COLO668 (cell line): Measurements from ENCODE around the gene TMEM51.
A peak's percentile ranks its signal among the peaks of the same experiment; 100 is the strongest.
"Not testable (repeated sequence)": the region's sequence is repeated elsewhere in the genome, so short reads cannot be mapped to it uniquely, and the experiment has no call there.

Experiments used
- DNase-seq: peaks from one replicate; lab custom pipeline; 2025; ENCODE audit not compliant: unreplicated experiment; lab: John Stamatoyannopoulos, UW

Gene TMEM51

DNA sequence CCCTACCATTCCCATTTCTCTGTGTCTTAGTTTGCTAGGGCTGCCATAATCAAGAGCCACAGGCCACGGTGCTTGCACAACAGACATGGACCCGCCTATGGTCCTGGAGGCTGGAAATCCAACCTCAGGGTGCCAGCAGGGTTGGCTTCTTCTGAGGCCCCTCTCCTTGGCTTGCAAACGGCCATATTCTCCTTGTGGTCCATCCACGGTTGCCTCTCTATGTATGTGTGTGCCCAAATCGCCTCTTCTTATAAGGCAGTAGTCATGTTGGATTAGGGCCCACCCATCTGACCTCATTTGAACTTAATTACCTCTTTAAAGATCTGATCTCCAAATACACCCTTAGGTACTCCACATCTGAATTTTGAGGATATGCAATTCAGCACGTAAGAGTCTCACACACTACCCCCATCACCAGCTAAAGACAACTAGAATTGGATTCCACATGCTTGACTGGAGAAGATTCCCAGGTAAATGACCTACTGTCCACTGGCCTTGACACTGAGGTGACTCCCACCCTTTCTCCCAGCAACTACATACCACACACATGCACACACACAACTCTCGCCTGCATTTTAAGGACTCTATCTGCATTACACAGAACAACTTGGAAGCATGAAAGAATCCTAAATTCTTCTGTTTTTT is 28.3 kb upstream of the TMEM51 start:
- DNase-seq: no peak

DNA sequence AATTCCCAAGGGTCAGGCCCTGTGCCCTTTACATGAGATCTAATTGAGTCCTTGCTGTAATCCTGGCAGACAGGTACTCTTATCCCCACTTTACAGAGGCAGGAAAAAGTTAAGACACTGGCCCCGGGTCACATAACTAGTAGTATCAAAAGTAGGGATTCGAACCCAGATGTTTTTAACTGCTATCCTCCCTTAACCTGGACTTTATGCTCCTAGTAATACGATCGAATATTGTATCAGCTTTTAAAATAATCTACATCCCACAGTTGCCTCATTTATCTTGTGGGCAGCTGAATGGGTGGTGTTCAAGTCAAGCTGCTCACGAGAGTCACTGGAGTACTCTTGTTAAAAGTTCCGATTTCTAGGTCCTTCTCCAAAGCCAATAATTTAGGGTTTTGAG is 25.5 kb upstream of the TMEM51 start:
- DNase-seq: no peak

DNA sequence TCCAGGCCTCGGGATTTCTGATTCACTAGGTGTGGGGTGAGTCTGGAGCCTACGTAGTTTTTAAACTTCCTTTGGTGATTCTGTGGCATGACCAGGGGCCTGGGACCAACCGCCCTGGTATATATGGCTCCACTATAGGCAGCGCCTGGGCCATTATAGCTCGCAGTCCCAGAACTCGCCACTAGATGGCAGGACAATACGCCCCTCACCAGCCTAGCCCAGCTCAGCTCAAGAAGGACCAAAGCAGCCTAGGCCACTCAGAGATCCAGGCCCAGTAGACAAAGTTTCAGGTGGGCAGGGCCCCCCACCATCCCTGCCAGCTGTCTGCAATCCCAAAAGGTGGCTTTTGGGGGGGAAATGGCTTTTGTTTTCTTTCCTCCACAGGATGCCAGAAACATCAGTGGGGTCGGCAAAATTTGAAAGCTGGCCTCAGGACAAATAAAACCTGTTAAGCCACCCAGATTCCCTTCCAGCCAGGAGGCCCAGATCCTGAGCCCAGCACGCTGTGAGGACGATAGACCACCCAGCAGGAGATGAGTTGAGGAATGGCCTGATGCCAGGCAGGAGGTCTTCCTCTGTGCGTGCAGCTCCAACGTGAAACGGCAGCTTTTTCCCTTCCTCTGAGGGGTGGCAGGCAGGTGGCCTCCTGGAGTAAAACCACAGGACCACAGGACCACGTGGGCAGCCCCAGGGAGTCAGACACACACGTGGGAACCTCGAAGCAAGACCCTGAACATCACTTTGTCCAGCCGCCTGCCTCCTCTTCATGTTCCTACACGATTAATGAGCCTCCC is 24.8 kb upstream of the TMEM51 start:
- peak; percentile 86 for DNase-seq

DNA sequence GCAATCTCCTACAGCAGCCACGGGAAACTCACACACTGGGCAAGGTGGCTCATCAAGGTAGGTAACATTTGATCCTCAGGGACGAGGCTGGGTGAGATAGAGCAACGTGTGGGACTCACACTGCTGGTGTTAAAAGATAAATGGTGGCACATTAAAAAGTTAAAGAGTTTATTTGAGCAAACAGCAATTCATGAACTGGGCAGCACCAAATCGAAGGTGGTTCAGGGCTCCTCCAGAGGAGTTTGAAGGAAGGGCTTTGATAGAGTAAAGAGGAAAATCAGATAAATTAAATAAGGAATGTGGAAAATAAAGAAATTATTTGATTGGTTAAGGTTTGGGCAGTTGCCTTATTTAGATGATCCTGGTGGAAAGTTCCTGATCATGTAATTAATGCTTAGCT is 23.6 kb upstream of the TMEM51 start:
- no peak for DNase-seq

DNA sequence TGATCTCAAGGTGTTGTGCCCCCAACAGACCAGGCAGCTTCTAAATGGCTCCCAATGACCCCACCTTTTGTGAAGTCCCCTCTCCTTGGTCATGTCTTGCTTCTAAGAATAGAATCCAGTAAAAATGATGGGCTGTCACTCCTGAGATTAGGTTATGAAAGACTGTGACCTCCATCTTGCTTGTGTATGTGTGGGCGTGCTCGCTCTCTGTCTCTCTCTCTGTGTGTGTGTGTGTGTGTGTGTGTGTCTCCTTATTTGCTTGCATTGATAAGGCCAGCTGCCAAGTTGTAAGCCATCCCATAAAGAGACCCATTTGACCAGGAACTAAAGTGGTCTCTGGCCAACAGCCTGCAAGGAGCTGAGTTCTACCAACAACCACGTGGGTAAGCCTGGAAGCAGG is 22.9 kb upstream of the TMEM51 start:
- DNase-seq: no peak

DNA sequence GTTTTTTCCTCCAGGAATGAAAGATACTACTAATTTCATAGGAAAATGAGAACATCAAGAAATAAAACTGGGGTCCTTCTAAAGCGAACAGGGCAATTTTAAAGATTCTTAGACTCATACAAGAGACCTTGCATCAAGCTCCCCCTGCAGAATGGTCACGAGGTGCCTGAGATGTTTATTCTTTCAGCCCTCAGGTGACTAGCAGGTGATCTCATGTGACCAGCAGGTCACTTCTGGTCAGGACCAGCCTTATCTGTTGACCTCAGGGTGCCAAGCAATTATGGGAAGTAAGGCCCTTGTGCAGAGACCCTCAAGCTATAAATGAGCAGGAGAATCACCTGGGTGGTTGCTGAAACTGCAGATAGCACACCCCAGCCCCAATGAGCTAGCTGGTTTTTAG is 20.6 kb upstream of the TMEM51 start:
- no peak for DNase-seq

DNA sequence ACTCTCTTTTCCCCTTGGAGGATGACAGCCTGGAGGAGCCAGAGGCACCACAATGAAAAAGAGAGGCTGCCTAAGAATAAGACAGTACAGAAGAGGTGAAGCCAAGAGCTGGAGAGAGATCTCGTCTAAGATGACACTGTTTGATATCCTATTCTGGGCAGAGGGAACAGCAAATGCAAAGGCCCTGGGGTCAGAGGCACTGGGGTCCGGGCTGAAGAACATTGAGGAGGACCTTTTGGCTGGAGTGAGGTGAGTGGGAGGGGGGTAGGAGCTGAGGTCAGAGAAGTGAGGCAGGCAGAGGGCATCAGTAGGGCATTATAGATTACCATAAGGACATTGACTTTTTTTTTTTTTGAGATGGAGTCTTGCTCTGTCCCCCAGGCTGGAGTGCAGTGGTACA is 19.3 kb upstream of the TMEM51 start:
- DNase-seq: no peak

DNA sequence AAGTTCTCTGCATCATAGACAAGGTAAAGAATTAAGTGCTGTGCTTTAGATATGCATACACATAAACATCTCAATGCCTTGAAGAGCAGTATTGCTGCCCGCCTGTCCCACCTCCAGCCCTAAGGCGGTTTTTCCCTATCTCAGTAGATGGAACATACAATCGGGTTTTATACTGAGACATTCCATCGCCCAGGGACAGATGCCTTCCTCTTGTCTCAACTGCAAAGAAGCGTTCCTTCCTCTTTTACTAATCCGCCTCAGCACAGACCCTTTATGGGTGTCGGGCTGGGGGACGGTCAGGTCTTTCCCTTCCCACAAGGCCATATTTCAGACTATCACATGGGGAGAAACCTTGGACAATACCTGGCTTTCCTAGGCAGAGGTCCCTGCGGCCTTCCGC is 17.9 kb upstream of the TMEM51 start:
- DNase-seq: not testable (repeated sequence)

DNA sequence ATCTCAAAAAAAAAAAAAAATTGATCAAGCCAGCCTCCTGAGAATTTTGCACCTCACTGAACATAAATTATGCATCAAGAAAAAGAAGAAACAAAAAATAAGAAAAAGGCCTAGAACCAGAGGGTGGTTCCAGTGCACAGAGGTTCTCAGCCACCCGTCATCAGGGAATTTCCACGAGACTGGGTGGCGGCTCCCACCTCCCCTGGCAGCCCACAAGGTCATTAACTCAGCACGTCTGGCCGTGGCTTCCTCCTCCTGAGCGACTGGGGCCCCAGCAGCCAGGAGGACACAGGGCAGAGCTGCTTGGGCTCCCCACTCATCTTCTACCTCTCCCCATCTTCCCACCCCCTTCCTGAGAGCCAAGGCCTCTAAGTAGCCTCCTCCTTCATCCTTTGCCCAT is 15.7 kb upstream of the TMEM51 start:
- DNase-seq: no peak

DNA sequence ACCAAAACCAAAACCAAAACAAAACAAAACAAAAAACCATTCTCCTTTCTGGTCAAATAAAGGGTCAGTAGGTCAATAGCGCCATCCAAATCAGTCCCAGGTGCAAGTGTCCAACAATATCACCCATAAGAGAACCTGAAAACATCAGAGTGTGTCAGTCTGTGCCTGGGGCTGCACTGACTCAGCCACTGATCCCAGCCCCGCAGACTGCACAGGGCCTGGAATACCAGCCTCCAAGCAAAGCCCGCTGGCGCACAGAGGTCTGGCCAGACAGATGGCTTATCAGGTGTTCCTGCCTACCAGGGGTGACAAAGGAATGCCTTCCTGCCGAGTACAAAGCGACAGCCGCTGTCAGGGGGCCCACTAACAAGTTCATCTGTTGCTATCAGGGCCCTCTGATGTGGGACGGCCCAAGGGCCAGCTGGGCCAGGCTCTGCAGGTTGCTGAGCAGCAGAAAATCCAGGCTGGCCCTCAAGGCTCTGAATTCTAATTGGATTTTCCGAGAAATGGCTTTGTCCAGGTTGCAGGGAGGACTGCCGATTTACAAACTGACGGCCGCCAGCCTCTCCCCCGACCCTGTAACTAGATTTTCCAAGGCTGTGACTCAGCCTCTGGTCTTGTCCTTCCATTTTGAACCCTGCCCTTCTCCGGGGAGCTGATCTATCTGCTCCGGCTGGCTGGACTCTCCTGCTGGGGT is 13.7 kb upstream of the TMEM51 start:
- peak; percentile 51 for DNase-seq

DNA sequence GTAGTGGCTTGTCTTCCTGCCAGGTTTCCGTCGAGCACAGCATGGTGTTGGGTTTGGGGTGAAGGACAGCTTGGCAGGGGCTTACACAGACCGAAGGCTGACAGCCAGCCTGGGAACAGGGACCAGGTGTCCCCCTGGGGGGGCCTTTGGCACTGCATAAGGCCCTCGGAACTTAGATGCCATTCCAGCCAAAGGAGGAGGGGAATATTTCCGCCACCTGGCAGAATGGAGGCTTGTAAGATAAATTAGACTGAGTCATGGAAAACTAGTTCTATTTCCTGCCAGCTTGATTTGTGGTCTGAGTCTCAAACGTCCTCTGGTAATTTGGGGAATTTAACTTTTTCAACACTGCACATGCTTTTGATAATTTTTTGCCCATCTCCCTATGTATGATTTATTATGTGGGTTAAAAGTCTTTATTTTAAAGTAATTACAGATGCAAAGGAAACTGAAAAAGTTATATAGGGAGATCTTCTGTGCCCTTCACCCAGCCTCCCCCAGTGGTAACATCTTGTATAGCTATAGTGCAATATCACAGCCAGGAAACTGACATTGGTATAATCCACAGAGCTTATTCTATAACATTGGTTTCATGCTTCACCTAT is 11.5 kb upstream of the TMEM51 start:
- no peak for DNase-seq

DNA sequence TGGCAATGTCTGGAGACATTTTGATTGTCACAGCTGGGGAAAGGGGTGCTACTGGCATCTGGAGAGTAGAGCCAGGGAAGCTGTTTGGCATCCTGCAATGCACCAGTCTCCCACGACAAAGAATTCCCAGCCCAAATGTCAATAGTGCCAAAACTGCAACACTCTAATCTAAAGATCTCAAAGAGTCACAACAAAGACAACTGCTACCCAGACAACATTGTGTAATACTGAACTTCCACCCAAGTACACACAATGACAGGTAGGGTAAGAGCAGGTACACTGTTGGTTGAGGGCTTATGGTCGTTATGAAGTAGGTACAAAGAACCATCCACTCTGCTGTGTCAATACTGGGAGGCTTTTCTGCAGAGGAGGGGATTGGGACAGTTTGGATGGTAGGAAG is 8.2 kb upstream of the TMEM51 start:
- no peak for DNase-seq

DNA sequence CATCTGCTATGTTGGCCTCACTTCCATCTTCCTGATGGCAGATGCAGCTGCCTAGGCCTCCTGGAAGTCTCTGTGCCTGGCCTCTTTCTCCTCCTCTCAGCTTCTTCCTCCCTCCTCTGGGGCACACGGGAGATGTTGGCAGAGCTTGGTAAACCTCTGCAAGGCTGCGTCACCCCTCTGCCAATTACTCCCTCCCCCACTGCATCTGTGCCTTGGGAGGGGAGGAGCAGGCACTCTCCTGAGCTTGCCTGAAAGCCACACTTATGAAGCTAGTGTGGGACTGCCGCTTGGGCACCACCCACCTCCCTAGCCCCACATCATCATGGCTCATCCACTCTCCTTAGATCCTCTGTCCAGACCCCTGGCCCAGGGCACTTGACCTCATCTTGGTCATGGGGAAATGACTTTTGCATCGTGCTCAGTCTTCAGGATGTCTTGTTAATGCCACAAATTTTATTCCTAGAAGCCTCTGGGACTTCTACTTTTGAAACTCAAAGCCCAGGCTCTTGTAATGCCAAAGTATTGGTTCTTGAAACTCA is 7.3 kb upstream of the TMEM51 start:
- DNase-seq: no peak

DNA sequence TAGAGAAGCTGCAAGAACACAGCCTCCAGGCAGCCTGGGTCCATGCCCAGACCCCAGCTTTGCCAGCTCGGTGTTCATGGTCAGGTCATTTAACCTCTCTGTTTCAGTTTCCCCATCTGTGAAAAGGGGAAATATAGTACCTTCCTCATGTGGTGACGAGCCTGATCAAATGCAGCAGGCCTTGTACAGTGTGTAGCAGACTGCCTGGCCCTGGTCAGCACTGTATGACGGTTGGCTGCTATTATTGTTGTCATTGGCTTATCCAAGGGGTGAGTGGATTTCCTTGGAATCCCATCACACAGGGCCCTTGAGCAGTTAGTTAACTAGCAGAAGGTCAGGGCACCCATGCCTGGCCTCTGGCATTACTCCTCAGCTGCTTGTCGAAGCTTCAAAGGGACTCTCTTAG is 6.6 kb upstream of the TMEM51 start:
- no peak for DNase-seq

DNA sequence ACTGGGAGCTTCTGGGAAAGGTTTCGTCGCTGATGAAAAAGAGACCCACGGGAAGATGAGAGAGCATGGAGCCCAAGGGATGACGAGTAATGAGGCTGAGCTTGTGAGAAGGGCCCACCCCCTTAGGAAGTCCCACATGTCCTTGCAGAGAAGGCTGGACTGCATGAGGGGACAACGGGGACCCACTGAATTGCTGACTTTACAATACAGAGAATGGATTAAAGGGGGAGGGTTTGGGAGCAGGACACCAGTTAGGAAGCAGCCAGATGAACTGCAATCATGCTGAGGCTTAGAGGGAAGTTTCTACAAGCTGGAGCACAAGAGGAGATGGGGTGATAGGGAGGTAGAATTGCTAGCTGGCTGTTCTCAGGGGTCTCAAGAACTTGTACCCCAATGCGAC is 5.5 kb upstream of the TMEM51 start:
- DNase-seq: no peak

DNA sequence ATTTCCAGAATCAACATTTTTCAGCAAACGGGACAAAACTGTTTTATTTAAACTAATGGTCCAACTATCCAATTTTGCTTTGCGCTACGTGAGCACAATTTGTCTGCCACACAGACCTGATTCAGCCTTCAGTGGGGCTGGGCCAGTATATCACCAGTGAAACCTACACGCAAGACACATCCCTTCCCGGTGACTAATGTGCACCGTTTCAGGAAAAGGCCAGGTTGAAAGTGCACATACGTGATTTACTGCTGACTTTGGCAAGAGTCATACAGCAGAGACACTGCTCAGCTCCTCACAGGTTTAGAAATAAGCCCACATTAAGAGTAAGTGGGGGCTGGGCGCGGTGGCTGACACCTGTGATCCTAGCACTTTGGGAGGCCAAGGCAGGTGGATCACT is 5.1 kb upstream of the TMEM51 start:
- DNase-seq: no peak

DNA sequence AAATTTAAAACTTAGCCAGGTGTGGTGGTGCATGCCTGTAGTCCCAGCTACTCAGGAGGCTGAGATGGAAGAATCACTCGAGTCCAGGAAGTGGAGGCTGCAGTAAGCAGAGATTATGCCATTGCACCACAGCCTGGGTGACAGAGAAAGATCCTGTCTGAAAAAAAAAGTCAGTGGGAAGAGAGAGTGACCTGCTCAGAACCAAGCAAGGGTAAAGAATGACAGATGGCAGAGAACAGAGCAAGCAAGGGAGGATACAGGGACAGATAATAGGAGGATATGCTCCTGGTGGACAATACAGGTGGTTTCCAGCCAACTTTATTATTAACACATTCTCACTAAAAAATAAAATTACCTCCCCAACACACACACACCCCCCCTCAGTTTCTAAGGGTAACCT is 4.6 kb upstream of the TMEM51 start:
- DNase-seq: no peak

DNA sequence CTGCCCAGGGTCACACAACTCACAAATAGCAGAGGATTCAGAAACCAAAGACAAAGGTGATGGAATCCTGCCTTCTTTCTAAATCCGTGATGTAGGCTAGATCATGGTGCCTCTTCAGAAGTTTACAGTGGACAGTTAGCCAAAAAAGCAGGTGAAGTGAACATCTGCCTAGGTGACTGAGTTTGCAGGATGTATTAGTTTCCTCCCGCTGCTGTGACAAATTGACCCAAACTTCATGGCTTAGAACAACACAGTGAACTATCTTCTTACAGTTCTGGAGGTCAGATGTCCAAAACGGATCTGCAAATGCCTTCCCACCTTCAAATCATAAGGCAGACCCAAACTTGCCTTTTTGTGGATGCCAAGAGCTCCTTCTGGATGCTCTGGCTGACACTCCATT is 3.2 kb upstream of the TMEM51 start:
- no peak for DNase-seq

DNA sequence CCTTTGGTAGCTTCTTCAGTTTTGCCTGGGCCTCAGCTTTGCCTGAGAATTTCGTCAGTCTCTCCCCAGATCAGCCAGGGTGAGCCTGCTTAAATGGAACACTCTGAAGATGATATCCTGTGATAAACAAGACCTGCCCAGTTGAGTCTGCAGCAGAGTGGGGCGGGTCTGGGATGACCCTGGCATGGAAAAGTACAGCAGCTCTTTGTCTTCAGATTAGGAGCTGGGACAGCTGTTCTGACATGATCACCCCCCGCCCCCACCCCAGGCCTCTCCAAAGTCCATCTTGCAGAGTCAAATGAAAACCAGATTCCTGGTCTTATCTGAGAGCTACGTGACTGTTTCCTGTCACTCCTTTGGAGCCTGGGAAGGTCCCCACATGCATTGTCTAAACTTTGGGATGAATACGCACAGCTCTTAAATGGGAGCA is 2.2 kb upstream of the TMEM51 start:
- DNase-seq: no peak

DNA sequence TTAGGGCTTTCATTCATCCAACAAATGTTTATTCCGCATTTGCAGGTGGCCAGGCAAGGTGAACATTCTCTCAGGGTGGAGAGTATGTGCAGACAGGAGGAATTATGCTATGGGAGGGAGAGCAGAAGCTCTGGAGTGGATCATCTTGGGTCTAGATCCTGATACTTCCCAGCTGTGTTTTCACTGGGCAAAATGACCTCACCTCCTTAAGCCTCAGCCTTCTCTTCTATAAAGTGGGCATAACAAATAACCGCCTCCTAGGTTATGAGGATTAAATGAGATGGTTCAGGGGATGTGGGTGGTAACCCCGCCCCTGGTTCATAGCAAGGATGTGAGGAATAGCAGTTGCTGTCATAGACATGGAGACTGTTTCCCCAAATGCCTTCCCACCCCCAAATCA is 1.7 kb upstream of the TMEM51 start:
- DNase-seq: no peak

DNA sequence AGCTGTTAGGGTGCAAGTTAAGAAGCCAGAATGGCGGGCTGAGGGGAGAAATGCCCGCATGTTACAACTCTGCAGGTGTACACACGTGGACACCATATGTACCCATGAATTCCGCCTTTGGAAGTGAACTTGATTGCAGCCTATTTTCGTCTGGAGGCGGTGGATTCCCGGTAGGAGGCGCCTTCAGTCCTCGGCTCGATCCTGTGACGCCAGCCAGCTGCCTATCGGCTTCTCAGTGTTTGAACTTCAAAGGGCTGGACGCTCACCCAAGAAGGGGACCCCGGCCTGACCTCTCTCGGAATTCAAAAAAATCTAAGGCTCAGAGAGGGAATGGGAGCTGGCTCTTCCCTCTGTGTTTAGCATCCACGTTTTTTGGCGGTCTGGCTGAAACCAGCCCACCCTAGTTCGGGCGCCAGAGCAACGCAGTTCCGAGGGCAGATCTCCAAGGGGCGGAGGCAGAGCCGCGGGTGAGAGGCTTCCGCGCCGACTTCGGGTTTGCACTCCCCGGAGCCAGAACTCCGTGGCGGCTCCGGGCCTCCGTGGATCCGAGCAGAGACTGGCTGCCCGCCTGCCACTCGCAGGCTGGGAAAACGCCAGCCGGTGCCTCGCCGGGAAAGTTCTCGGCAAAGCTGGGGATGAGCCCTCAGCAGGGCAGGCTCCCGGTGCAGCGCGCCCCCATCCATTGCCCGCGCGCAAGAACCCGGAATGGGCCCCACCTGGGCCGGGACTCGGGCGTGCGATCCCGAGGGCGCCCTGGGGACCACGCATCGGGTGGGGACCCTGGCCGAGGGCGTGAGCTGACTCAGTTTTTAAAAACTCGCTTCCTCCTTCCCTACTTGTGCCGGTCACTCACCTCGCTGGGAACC is 996 bp upstream of the TMEM51 start:
- DNase-seq: peak; percentile 94
